GM12878 (cell line): Measurements from ENCODE around the gene MAPK8IP3. TPM values are rescaled to one million over a fixed set of nuclear protein-coding genes. Genes with fewer than 3 reads are reported as not detected.

Experiments used
- ATAC-seq: fragments of 200-7000 bp; cut with Tn5 transposase; 3 replicates; pipeline ENCODE4 v1.9.1; 2020; ENCODE audit warnings: mild to moderate bottlenecking, moderate library complexity
- BruUV-seq: library from RNA; stranded (reverse); fragments of 400-500 nt; replicated peaks from 2 replicates; lab custom pipeline; 2021; lab: Mats Ljungman, UMichigan
- CTCF ChIA-PET: fragments of 300-600 bp; sonication (Branson Sonifier 250); formaldehyde crosslinking; extraction: SDS; loops from one replicate; lab custom pipeline; 2021; ENCODE audit warnings: inconsistent platforms; lab: Yijun Ruan, JAX
- POLR2A ChIA-PET: fragments of 350-600 bp; formaldehyde crosslinking; extraction: SDS; loops from one replicate; lab custom pipeline; 2021; ENCODE audit warnings: inconsistent platforms; lab: Charles Lee
- RAD21 ChIA-PET: fragments of 300-600 bp; sonication (Branson Sonifier 250); formaldehyde crosslinking; loops from one replicate; lab custom pipeline; 2023; ENCODE audit warnings: antibody characterized with exemption; ENCODE audit not compliant: unreplicated experiment; lab: Charles Lee
- SMC1A ChIA-PET: fragments of 300-600 bp; sonication (Branson Sonifier 250); formaldehyde crosslinking; loops from one replicate; lab custom pipeline; 2023; ENCODE audit not compliant: unreplicated experiment, uncharacterized antibody; lab: Charles Lee
- DNase-seq: peaks from one replicate; pipeline ENCODE4 v3.0.0-alpha.2; 2011; ENCODE audit warnings: low read depth, low spot score
- FAIRE-seq: peaks from 3 replicates; lab custom pipeline; 2011; peaks lifted over from hg19 to GRCh38; lab: Jason Lieb, UNC
- H2AFZ ChIP-seq: 2 replicates; pipeline ENCODE4 v1.6.0; 2011; ENCODE audit warnings: low read depth, low read length, control low read depth; ENCODE audit not compliant: control insufficient read depth
- H3K27ac ChIP-seq: 2 replicates; pipeline ENCODE4 v1.5.1; 2011; ENCODE audit warnings: control low read depth; ENCODE audit not compliant: control insufficient read depth, insufficient read depth
- H3K27me3 ChIP-seq, 2 experiments: replicated peaks in 1 of 2; 2 replicates each; pipeline versions ENCODE4 v1.6.0 to v1.6.1; 2011; ENCODE audit warnings: low read length in 1 of 2; ENCODE audit not compliant: control insufficient read depth in 2 of 2, insufficient read depth in 2 of 2
- H3K36me3 ChIP-seq, 2 experiments: 2 replicates each; pipeline ENCODE4 v1.5.1; 2011; ENCODE audit warnings: low read length in 1 of 2; ENCODE audit not compliant: control insufficient read depth in 2 of 2, insufficient read depth in 2 of 2
- H3K4me1 ChIP-seq: 2 replicates; pipeline ENCODE4 v1.6.1; 2011; ENCODE audit warnings: mild to moderate bottlenecking, low read length, moderate library complexity, mixed read lengths; ENCODE audit not compliant: control insufficient read depth, insufficient read depth
- H3K4me2 ChIP-seq: 2 replicates; pipeline ENCODE4 v1.6.0; 2011; ENCODE audit warnings: control low read depth; ENCODE audit not compliant: control insufficient read depth, insufficient read depth
- H3K4me3 ChIP-seq: fragments of 200-600 bp; sonication (generic); 2 replicates; pipeline ENCODE4 v1.5.1; 2016
- H3K79me2 ChIP-seq: 2 replicates; pipeline ENCODE4 v1.6.0; 2011; ENCODE audit warnings: low read length; ENCODE audit not compliant: control insufficient read depth, insufficient read depth
- H3K9ac ChIP-seq: 2 replicates; pipeline ENCODE4 v1.8.0; 2011; ENCODE audit warnings: low read length, control low read depth, mixed read lengths; ENCODE audit not compliant: control insufficient read depth, insufficient read depth
- H3K9me3 ChIP-seq: replicated peaks from 3 replicates; pipeline ENCODE4 v1.5.1; 2011; ENCODE audit warnings: mild to moderate bottlenecking, low read length; ENCODE audit not compliant: control insufficient read depth, insufficient read depth
- H4K20me1 ChIP-seq: 2 replicates; pipeline ENCODE4 v1.6.0; 2011; ENCODE audit not compliant: control insufficient read depth, insufficient read depth
- BCL11A ChIP-seq: IDR thresholded peaks from 2 replicates; pipeline ENCODE4 v1.6.1; 2011; ENCODE audit warnings: low read depth, low read length
- BHLHE40 ChIP-seq, 2 experiments: fragments of 450-650 bp in 1 of 2; IDR thresholded peaks; 2 replicates each; pipeline ENCODE4 v1.6.1; 2011 to 2017; ENCODE audit warnings: low read depth in 2 of 2, borderline replicate concordance in 1 of 2, improper control_type of control experiment in 1 of 2, low read length in 1 of 2, mild to moderate bottlenecking in 1 of 2
- EED ChIP-seq: sonication (generic); IDR thresholded peaks from 2 replicates; pipeline ENCODE4 v1.6.1; 2016; ENCODE audit warnings: antibody characterized with exemption, low read depth
- HCFC1 ChIP-seq: fragments of 150-350 bp; IDR thresholded peaks from 2 replicates; pipeline ENCODE4 v1.6.1; 2014; ENCODE audit warnings: low read length
- HDGF ChIP-seq: fragments of 450-650 bp; IDR thresholded peaks from 2 replicates; pipeline ENCODE4 v1.6.1; 2016; ENCODE audit warnings: antibody characterized with exemption
- HSF1 ChIP-seq: fragments of 150-350 bp; IDR thresholded peaks from 2 replicates; pipeline ENCODE4 v1.6.1; 2014; ENCODE audit warnings: mild to moderate bottlenecking, low read depth, low read length
- NR2C1 ChIP-seq: fragments of 450-650 bp; IDR thresholded peaks from 2 replicates; pipeline ENCODE4 v1.6.1; 2017; ENCODE audit warnings: antibody characterized with exemption, mild to moderate bottlenecking, moderate library complexity
- PAX5 ChIP-seq: IDR thresholded peaks from 2 replicates; pipeline ENCODE4 v1.6.1; 2011; ENCODE audit warnings: low read depth, low read length, borderline replicate concordance
- RAD21 ChIP-seq: IDR thresholded peaks from 2 replicates; pipeline ENCODE4 v1.6.1; 2011; ENCODE audit warnings: mild to moderate bottlenecking, low read depth, low read length, moderate library complexity; ENCODE audit not compliant: insufficient read depth
- SMAD1 ChIP-seq: fragments of 450-650 bp; IDR thresholded peaks from 2 replicates; pipeline ENCODE4 v1.6.1; 2018; ENCODE audit warnings: mild to moderate bottlenecking, low read depth; ENCODE audit not compliant: partially characterized antibody
- TAF1 ChIP-seq: IDR thresholded peaks from 2 replicates; pipeline ENCODE4 v1.6.1; 2011; ENCODE audit warnings: mild to moderate bottlenecking, low read depth, low read length, borderline replicate concordance
- ZBTB11 ChIP-seq: fragments of 450-650 bp; formaldehyde crosslinking; IDR thresholded peaks from 2 replicates; pipeline ENCODE4 v1.5.0; 2022; ENCODE audit warnings: mild to moderate bottlenecking, missing genetic modification characterization
- ZNF24 ChIP-seq: fragments of 450-650 bp; IDR thresholded peaks from 2 replicates; pipeline ENCODE4 v1.6.1; 2017; ENCODE audit warnings: antibody characterized with exemption, mild to moderate bottlenecking
- WGBS: methylation state at CpG from one replicate; pipeline ENCODE4 v1.1.6; 2016; ENCODE audit warnings: low lambda C conversion rate; ENCODE audit not compliant: insufficient replicate concordance, insufficient coverage; ENCODE audit errors: missing lambda C conversion rate; 5-methylcytosine and 5-hydroxymethylcytosine counted together
- in situ Hi-C: fragments of 300-500 bp; cut with MboI; formaldehyde crosslinking; loops from 9 replicates; pipeline ENCODE4 v1.14.3; 2018; ENCODE audit warnings: mixed read lengths
- intact Hi-C: fragments of 100-400 bp; cut with micrococcal nuclease; formaldehyde crosslinking; loops from one replicate; pipeline ENCODE4 v1.14.2; 2022; ENCODE audit not compliant: unreplicated experiment
- polyA plus RNA-seq, 11 experiments: library from polyadenylated mRNA; depleted of rRNA in 4 of 11; unstranded in 6 of 11; stranded (reverse) in 5 of 11; fragments of >200 nt; fragmentation: Nextera tagmentation in 4 of 11; fragmentation: Illumina TruSeq in 1 of 11; extraction: Ambion mirVana in 4 of 11; extraction: Trizol in 1 of 11; gene quantifications; 1 replicate in 1 of 11; 2 replicates in 10 of 11; pipeline versions ENCODE4 v1.2.1 to v1.2.3, GENCODE V29; 2011 to 2016; ENCODE audit warnings: inconsistent platforms in 2 of 11, missing spikeins in 2 of 11, low read depth in 1 of 11
- total RNA-seq, 4 experiments: library from RNA; depleted of rRNA in 3 of 4; stranded (reverse); fragments of >200 nt in 3 of 4; fragmentation: Illumina TruSeq in 1 of 4; extraction: Trizol in 1 of 4; gene quantifications; 2 replicates each; pipeline versions ENCODE4 v1.2.1 to v1.2.3, GENCODE V29; 2013 to 2021

Gene MAPK8IP3
- total and polyA plus RNA-seq, 10 of the 15 experiments (the other 5 are each of a cell fraction or from before 2014, with no cell fraction given), result 0.06 to 67.9 (median 18.2) TPM

- no peak for TF ChIP-seq BCL11A
Observed at GRCh38 chr16:1668612-1669319, 37.2 kb upstream of the MAPK8IP3 start (continued).

- ChIA-PET POLR2A (no interaction called here), RAD21 (no interaction called here), SMC1A (no interaction called here), CTCF (no interaction called here)
- Histone ChIP-seq H3K36me3 (peaks cover 8 to 35% of the 10 kb centered on the region in 2 experiments; a peak in 3 of 4 replicates), H3K27me3 (no peaks in the 10 kb centered on the region), H3K4me1 (no peaks in the 10 kb centered on the region), H3K4me2 (no peak overlapping the region), H3K4me3 (no peak overlapping the region), H3K27ac (no peak overlapping the region), H3K9ac (no peak overlapping the region), H4K20me1 (no peaks in the 10 kb centered on the region), H3K9me3 (no peaks in the 10 kb centered on the region)
- no peak for FAIRE-seq
- WGBS, result 87% methylated on average over 7 of the region's 7 CpGs
- no TSS peak for BruUV-seq
- no peak for ATAC-seq
- TF ChIP-seq ZBTB11 (CRISPR knock-in tag) (no peak), EED (no peak), ZNF24 (no peak), HSF1 (no peak), HCFC1 (no peak), HDGF (no peak), RAD21 (no peak), PAX5 (no peak), BHLHE40 (IDR thresholded peaks at IDR 0.05; ENCODE audit: borderline replicate concordance in 1 of 2, low read depth in 2 of 2, low read length in 1 of 2) (no peak), TAF1 (no peak), SMAD1 (no peak), NR2C1 (no peak)
- TF ChIP-seq, all 136 proteins: peak for 0
- intact Hi-C loops (no loop called here), in situ Hi-C loops (no loop called here)
- no peaks in the 10 kb centered on the region for H3K79me2 ChIP-seq
- no peak overlapping the region for H2AFZ ChIP-seq
- DNase-seq, result no peak
Observed at GRCh38 chr16:1669698-1670097, 36.3 kb upstream of the MAPK8IP3 start.
